Placental epithelial cell (primary cell): ENCODE data around the gene PACSIN1. TPM values are rescaled to one million over a fixed set of nuclear protein-coding genes. Genes with fewer than 3 reads are reported as not detected.

Experiments used
- total RNA-seq: library from RNA; depleted of rRNA; stranded (reverse); fragments of >200 nt; gene quantifications from 2 replicates; pipeline ENCODE4 v1.2.3, GENCODE V29; 2012

Gene PACSIN1
- not detected in 2 replicates for total RNA-seq

GRCh38 chr6:34465531-34466241 is at the start of gene PACSIN1:
PACSIN1 (plus strand) TSS chr6:34466076; CDS start chr6:34526306, 60,230 bp downstream.

GRCh38 chr6:34425498-34426410 is 40.1 kb upstream of the PACSIN1 start, which contains the start of gene RPS10:
RPS10 (minus strand) TSS chr6:34426069; CDS start chr6:34425221, 848 bp downstream.

GRCh38 chr6:34556031-34556471 is 90.2 kb downstream of the PACSIN1 start, which contains the start of gene SPDEF:
SPDEF (minus strand) TSS chr6:34556329; CDS start chr6:34544455, 11,874 bp downstream.

Other genes with a start within 250 kb of the PACSIN1 start
- gene HMGA1, start 229.2 kb upstream of the PACSIN1 start, total RNA-seq: 48.3 and 220 TPM in 2 replicates
- gene SMIM29, start 217.1 kb upstream of the PACSIN1 start, total RNA-seq: 14.9 and 23.2 TPM in 2 replicates
- 12.2 and 15.1 TPM in 2 replicates for gene NUDT3, start 73.4 kb upstream of the PACSIN1 start, total RNA-seq
- gene RPS10, start 40.0 kb upstream of the PACSIN1 start, total RNA-seq: 1,894 and 2,285 TPM in 2 replicates
- gene SPDEF, start 90.3 kb downstream of the PACSIN1 start, total RNA-seq: not detected in 2 replicates
- 38.5 and 49.7 TPM in 2 replicates for gene ILRUN, start 230.7 kb downstream of the PACSIN1 start, total RNA-seq